ENCODE results near the gene EVI2A.

DNA sequence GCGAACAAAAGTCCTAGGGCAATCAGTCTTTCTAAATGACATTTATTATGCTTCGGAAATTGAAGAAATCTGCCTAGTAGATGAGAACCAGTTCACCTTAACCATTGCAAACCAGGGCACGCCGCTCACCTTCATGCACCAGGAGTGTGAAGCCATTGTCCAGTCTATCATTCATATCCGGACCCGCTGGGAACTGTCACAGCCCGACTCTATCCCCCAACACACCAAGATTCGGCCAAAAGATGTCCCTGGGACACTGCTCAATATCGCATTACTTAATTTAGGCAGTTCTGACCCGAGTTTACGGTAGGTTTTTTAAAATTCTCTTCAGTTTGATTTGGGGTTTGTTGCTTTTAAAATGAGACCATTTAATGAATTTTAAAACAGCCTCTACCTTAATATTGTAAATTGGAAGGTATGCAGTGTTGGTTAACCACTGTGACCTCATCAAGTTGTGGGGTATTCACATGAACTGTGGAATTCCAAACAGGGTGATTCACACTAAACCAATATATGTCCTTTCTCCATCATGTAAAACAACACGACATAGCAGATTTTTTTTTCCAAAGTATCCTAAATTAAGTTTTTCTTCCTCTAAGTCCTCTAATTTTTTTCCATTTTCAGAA lies 6.2 kb upstream of the EVI2A start:
- TF ChIP-seq EZH2 (IDR thresholded peaks at IDR 0.05; ENCODE audit: low read length): no peak
- TF ChIP-seq, protein P1, sequence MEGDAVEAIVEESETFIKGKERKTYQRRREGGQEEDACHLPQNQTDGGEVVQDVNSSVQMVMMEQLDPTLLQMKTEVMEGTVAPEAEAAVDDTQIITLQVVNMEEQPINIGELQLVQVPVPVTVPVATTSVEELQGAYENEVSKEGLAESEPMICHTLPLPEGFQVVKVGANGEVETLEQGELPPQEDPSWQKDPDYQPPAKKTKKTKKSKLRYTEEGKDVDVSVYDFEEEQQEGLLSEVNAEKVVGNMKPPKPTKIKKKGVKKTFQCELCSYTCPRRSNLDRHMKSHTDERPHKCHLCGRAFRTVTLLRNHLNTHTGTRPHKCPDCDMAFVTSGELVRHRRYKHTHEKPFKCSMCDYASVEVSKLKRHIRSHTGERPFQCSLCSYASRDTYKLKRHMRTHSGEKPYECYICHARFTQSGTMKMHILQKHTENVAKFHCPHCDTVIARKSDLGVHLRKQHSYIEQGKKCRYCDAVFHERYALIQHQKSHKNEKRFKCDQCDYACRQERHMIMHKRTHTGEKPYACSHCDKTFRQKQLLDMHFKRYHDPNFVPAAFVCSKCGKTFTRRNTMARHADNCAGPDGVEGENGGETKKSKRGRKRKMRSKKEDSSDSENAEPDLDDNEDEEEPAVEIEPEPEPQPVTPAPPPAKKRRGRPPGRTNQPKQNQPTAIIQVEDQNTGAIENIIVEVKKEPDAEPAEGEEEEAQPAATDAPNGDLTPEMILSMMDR (optimal IDR thresholded peaks at IDR 0.05 in 1 of 3, IDR thresholded peaks at IDR 0.05 in 1 of 3, conservative IDR thresholded peaks at IDR 0.05 in 1 of 3; ENCODE audit: extremely low read depth in 1 of 3, insufficient read depth in 2 of 3, low read length in 3 of 3): no peak

All from keratinocyte (primary cell).